HG03175 (cell line): ENCODE results near the gene CLIP2.
A peak's percentile ranks its signal among the peaks of the same experiment; 100 is the strongest.
"Not testable (repeated sequence)": the region's sequence is repeated elsewhere in the genome, so short reads cannot be mapped to it uniquely, and the experiment has no call there.

Experiments used
- ATAC-seq: cut with Tn5 transposase; IDR thresholded peaks from one replicate; pipeline ENCODE4 v1.9.1; 2021; ENCODE audit warnings: mild to moderate bottlenecking, moderate library complexity; ENCODE audit not compliant: unreplicated experiment

Gene CLIP2

DNA sequence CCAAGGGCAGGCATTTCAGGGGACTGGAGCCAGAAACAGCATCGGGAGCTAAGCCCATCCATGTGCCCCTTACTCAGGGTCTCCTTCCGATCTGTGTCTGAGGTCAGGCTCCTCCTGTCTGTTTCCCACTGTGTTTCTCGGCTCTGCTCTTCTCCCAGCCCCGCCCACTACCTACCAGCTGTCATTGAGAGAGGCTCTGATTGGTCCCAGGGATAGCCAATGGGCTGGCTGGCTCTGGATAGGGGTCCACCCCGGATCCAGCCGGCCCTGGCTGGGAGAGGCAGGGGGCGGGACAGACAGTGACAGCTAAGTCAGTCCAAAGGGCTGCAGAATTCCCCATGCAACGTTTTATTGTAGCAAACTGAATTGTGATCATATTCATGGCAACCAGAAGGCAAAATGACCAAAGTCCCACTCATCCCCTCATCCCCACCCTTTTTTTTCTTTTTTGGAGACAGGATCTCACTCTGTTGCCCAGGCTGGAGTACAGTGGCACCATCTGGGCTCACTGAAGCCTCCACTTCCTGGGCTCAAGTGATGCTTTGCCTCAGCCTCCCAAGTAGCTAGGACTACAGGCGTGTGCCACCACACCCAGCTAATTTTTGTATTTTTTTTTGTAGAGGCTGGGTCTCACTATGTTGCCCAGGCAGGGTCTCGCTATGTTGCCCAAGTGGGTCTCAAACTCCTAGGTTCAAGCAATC, 76.3 kb downstream of the CLIP2 start:
- no peak for ATAC-seq

DNA sequence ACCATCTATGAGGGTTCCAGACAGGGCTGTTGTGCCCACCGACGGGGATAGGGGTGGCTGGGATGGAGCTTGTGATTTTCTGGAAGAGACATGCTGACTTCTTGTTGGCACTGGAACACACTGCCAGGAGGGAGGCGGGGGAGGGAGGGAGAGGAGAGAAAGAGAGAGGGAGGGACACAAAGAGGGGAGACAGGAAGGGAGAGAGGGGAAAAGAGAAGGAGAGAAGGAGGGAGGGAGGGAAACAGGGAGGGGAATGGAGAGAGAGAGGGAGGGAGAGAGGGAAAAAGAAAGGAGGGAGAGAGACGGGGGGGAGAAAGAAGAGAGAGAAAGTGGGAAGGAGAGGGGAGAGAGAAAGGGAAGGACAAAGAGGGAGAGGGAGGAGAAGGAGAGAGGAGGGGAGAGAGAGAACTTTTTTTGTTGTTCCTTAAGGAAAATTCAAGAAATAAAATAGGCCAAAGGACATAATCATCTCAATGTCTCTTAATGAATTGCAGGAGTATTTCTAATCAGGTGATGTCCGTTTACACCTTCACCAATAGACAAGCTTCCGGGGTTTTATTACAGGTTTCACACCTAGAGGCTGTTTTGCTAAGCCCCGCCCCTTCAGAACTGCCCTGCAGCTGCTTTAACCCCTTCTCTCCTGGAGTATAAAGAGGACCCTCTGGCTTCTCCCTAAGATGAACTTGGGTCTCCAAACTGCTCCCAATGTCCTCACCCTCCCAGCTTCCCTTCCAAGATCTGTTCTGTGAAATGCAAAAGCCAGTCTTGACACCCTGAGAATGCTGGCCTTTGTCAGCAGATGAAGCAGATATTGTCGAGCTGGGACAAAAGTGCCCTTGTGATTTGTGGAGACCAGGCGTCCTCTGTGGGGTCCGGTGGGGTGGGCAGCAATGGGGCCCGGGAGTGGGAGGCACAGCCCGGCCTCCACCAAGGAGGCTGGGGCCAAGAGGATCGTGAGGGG, 82.5 kb downstream of the CLIP2 start:
- ATAC-seq: peak; percentile 42

DNA sequence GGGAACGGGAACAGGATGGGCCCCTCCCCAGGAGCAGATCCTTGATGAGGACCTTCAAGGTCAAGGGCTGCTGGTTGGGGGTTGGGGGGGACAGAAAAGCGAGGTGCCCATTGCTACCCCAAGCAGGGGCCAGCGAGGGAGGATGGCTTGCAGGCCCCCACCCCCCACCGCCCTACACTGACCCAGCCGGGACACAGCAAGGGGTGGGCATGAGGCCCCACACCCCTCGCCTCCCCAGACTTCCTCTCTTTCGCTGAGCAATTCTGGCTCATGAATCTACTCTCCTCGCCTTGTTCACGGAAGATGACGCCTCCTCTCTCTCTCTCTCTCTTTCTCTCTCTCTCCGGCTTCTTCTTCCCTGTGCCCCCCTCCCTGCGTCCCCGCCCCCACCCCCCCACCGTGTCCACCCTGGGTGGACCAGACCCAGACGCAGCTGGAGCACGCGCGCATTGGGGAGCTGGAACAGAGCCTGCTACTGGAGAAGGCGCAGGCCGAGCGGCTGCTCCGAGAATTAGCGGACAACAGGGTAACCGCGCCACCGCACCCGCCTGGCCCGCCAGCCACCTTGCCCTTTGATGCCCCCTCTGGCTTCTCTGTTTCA, 83.4 kb downstream of the CLIP2 start:
- no peak for ATAC-seq

DNA sequence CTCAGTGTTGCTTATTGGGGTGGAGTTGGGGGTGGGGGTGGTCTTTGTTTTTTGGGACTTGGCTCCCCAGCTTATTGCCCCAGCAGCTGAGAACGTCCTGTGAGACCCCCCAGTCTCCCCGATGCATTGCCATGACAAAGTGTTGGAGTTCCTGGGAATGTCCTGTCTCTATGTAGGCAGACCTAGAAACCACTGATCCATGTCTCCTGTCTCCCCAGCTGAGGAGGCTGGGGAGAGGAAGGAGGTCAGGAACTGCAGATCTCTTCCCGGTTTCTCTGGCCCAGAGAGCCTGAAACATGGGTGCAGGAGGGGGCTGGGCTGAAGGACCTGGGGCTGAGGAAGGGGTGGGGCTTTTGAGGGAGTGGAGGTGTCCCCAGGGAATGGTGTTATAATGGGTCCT, 84.3 kb downstream of the CLIP2 start:
- no peak for ATAC-seq

DNA sequence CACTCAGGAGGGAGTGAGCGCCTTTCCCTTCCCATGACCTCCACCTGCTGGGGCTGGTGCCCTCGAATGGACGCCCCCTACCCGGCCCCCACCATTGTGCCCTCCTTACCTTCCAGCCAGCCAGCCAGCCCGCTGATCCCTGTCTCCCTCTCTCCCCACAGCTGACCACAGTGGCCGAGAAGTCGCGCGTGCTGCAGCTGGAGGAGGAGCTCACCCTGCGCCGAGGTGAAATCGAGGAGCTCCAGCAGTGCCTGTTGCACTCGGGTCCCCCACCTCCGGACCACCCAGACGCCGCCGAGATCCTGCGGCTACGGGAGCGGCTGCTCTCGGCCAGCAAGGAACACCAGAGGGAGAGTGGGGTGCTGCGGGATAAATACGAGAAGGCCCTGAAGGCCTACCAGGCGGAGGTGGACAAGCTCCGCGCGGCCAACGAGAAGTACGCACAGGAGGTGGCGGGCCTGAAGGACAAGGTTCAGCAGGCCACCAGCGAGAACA, 86.6 kb downstream of the CLIP2 start:
- no peak for ATAC-seq

DNA sequence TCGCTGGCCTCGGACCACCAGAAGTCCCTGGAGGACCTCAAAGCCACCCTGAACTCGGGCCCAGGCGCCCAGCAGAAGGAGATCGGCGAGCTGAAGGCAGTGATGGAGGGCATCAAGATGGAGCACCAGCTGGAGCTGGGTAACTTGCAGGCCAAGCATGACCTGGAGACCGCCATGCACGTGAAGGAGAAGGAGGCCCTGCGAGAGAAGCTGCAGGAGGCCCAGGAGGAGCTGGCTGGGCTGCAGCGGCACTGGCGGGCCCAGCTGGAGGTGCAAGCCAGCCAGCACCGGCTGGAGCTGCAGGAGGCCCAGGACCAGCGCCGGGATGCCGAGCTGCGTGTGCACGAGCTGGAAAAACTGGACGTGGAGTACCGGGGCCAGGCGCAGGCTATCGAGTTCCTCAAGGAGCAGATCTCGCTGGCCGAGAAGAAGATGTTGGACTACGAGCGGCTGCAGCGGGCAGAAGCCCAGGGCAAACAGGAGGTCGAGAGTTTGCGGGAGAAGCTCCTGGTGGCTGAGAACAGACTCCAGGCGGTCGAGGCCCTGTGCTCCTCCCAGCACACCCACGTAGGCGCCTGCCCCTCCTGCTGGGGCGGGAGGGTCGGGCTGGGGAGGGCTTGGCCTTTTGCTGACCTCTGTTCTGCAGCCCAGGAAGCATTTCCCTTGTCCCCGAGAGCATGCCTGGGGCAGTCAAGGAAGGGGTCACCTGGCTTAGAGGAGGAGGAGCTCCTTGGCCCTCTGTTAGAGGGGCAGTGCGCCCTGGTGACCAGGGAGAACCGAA, 87.2 kb downstream of the CLIP2 start:
- no peak for ATAC-seq

DNA sequence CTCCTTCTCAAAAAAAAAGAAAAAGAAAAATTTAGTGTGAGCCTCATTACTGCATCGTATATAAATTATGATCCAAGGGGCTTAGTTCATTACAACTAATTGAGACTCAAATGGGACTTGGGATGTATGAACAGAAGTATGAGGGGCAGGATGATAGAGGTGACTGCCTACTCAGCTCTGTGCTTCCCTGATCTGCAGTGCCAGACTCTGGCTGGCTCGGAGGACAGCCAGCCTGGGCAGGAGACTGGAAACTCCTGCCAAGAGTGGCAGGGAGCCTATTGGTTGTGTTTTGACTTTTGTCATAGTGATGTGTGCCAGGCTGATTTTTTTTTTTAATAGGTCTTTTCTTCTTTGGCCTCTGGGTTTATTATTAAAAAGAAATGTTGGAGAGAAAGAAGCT, 90.7 kb downstream of the CLIP2 start:
- ATAC-seq: no peak

DNA sequence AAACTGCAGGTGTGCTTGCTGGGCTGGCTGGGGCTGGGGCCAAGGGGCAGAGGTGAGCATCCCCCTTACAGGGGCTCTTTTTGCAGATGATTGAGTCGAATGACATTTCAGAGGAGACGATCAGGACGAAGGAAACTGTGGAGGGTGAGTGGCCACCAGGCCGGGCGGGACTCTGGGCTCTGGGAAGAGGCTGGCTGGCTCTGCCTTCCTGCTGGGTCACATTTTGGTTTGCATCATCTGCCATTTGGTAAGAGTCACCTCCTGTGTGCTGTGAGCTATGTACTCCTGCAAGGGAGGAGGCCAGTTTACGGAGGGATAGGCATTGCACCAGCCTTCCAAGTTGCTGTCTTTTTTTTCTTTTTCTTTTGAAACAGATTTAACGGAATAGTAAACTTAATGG, 91.5 kb downstream of the CLIP2 start:
- ATAC-seq: no peak

DNA sequence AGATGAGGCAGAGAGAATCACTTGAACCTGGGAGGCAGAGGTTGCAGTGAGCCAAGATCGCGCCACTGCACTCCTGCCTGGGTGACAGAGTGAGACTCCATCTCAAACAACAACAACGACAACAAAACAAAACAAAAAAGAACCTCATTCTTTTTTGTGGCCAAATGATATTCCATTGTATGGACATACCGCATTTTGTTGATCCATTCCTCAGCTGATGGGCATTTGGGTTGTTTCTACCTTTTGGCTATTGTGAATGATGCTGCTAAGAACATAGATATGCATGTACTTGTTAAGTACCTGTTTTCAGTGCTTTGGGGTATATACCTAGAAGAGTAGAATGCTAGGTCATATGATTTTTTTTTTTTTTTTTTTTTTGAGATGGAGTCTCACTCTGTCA, 94.9 kb downstream of the CLIP2 start:
- not testable (repeated sequence) for ATAC-seq

DNA sequence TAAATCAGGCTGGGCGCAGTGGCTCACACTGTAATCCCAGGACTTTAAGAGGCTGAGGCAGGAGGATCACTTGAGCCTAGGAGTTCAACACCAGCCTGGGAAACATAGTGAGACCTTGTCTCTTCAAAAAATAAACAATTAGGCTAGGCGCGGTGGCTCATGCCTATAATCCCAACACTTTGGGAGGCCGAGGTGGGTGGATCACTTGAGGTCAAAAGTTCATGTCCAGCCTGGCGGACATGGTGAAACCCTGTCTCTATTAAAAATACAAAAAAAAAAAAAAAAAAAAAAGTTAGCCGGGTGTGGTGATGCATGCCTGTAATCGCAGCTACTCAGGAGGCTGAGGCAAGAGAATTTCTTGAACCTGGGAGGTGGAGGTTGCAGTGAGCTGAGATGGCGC, 95.6 kb downstream of the CLIP2 start:
- ATAC-seq: not testable (repeated sequence)

DNA sequence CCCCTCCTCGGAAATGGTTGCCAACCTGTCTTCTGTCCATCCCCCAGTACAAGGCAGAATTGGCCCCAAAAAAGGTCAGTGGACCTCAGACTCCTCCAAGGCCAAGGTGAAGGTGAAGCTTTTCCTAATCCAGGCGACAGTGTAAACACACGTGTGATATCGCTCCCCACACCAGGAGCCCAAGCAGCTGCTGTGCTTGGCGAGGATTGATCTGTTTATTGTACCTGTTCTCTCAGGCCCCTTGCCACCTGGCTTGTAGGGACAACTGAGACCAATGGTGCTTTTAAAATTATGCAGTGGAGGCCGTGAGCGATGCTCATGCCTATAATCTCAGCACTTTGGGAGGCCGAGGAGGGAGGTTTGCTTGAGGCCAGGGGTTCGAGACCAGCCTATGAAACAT, 98.4 kb downstream of the CLIP2 start:
- no peak for ATAC-seq

DNA sequence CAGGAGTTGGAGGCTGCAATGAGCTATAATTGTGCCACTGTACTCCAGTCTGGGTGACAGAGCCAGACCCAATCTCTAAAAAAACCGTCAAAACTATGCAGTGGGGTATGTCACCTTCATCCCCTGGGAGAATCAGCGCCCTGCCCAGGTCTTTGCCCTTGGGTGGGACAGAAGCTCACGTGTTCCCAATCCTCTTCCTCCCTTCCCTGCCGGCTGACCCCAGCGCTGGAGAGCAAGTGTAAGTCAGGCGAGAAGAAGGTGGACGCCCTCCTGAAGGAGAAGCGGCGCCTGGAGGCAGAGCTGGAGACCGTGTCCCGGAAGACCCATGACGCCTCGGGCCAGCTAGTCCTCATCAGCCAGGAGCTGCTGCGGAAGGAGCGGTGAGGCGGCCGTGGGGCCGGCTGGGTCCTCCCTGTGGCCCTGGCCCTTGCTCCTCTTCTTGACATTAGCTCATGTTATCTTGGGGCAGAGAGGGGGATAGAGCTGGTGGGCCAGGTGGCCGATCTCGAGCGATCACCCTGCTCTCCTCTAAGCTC, 99.7 kb downstream of the CLIP2 start:
- ATAC-seq: no peak

DNA sequence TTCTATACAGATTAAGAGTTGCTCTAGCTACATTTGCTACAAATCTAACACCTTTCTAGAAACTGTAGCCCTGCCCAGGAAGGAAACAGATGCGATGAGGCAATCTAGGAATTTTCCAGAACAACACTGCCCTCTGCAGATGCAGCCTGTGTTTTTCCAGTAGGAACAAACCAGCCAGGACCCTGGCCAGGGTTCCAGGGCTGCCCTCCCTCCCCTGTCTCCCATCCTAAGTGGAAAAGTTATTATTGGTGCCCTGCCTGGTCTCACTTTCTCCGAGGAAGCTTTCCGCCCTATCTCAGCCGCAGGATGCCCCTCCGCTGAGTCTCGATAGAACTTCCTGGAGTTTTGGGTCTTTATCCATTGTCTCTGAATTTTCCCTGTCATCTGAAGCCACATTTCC, 104.5 kb downstream of the CLIP2 start:
- ATAC-seq: not testable (repeated sequence)

DNA sequence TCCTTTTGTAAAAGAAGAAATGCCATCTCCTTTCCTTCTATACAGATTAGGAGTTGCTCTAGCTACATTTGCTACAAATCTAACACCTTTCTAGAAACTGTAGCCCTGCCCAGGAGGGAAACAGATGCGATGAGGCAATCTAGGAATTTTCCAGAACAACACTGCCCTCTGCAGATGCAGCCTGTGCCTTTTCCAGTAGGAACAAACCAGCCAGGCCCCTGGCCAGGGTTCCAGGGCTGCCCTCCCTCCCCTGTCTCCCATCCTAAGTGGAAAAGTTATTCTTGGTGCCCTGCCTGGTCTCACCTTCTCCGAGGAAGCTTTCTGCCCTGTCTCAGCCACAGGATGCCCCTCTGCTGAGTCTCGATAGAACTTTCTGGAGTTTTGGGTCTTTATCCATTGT, 105.4 kb downstream of the CLIP2 start:
- ATAC-seq: not testable (repeated sequence)

DNA sequence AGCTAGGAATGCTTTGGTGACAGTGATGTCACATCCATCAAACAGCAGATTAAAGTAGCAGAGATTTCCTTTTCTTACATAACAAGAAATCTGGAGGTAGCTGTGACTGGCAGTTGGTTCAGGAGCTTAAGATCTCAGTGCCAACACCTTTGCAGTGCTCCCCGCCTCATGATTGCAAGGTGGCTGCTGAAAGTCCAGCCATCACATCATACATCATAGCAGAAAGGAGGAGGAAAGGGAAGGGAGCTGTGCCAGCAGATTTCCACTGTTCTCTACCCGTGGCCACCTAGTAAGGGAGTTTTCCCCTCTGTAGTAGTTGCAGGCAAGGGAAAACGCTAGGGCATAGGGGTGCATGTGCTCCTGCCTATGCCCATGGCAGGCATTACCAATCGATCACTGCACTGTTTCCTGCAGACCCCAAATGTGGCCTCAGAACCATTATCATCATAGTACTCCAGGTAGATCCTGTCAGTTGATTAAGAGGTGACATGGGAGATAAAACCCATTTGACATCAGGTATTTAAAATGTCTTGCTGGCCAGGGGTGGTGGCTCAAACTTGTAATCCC, 106.6 kb downstream of the CLIP2 start:
- no peak for ATAC-seq

DNA sequence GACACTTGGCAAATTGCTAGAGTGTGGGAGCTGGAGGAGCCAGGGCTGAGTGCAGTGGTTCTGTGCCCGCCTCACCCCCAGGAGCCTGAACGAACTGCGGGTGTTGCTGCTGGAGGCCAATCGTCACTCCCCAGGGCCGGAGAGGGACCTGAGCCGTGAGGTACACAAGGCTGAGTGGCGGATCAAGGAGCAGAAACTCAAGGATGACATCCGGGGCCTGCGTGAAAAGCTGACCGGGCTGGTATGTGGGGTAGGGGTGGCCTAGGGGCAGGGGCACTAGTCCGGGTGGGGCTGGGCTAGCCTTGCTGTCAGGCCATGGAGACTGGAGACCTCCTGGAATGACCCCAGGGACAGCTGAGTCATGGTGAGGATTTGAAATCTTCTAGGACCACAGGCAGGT, 107.8 kb downstream of the CLIP2 start:
- no peak for ATAC-seq

DNA sequence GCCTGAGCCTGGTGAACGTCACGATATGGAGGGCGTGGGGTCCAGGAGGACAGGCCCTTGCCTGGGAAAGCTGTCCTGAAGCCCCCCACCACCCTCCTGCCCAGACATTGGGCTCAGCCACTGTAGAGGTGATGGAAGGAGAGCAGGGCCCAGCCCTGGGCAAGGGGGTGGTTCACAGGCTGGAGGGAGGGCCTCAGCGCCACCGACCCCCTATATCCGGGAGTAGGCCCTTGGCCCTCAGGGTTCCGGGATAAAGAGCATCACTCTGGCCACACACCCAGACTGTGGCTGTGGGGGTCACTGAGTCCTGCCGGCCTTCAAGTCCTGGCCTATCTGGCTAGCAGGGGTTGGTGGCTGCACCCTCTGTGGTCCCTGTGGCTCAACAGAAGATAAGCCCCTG, 109.2 kb downstream of the CLIP2 start:
- ATAC-seq: no peak

DNA sequence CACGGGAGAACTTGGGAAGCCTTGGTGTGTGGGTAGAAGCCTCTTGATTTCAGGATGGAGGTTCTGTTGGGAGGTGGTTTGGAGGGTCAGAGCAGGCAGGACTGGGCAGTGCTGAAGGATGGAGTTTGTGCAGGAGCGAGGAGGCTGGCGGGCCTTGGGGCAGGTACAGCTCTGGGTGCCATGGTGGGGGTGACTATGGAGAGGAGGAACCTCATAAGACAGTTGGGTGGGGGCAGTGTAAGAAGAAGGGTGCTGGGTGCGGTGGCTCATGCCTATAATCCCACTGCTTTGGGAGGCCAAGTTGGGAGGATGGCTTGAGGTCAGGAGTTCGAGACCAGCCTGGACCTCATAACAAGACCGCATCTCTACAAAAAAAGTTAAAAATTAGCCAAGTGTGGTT, 109.8 kb downstream of the CLIP2 start:
- ATAC-seq: no peak

DNA sequence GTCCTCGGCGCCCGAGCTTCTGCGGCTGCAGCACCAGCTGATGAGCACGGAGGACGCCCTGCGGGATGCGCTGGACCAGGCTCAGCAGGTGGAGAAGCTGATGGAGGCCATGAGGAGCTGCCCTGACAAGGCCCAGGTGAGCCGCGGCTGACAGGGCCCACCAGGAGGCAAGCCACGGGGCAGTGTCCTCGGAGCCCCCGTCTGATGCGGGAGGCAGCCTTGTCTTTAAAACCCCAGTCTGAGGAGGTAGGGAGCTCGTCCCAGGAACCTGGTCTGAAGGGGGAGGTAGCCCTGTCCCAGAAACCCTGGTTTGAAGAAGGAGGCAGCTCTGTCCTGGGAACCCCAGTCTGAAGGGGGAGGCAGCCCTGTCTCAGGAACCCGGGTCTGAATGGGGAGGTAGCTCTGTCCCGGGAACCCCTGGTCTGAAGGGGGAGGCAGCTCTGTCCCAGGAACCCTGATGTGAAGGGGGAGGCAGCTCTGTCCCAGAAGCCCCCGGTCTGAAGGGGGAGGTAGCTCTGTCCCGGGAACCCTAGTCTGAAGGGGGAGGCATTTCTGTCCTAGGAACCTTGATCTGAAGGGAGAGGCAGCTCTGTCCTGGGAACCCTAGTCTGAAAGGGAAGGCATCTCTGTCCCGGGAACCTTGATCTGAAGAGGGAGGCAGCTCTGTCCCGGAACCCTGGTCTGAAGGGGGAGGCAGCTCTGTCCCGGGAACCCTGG, 111.4 kb downstream of the CLIP2 start:
- no peak for ATAC-seq
